Measurements from ENCODE around the gene SLC48A1.
A peak's percentile ranks its signal among the peaks of the same experiment; 100 is the strongest.

Gene SLC48A1

DNA sequence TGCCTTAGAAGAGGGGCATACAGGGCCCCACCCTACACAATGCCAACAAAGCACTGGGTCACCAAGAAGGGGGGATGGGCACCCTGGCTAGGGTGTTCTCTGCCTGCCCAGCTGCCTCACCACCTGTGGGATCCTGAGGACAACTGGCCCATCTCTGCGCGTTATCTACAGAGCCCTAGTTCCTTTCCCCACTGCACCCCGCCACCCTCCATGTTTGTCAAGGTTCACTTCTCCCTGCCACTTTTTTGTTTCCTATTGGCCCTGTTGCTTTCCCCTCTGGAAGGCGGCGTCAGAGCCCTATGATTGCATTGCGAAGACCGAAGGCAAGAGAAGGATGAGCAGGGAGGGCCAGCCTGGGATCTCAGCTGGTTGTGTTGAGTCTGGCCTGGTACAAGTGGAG lies 1.6 kb downstream of the SLC48A1 start:
- TF ChIP-seq, protein P1, sequence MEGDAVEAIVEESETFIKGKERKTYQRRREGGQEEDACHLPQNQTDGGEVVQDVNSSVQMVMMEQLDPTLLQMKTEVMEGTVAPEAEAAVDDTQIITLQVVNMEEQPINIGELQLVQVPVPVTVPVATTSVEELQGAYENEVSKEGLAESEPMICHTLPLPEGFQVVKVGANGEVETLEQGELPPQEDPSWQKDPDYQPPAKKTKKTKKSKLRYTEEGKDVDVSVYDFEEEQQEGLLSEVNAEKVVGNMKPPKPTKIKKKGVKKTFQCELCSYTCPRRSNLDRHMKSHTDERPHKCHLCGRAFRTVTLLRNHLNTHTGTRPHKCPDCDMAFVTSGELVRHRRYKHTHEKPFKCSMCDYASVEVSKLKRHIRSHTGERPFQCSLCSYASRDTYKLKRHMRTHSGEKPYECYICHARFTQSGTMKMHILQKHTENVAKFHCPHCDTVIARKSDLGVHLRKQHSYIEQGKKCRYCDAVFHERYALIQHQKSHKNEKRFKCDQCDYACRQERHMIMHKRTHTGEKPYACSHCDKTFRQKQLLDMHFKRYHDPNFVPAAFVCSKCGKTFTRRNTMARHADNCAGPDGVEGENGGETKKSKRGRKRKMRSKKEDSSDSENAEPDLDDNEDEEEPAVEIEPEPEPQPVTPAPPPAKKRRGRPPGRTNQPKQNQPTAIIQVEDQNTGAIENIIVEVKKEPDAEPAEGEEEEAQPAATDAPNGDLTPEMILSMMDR (IDR thresholded peaks at IDR 0.05; ENCODE audit: low read depth, low read length) = no peak
- no peak for DNase-seq (ENCODE audit: extremely low read depth, low read depth)

GRCh38 chr12:47775100-47775911 lies 2.3 kb downstream of the SLC48A1 start:
- TF ChIP-seq, protein P1 (IDR thresholded peaks at IDR 0.05; ENCODE audit: low read depth, low read length) = no peak
- no peak for DNase-seq (ENCODE audit: extremely low read depth, low read depth)

DNA sequence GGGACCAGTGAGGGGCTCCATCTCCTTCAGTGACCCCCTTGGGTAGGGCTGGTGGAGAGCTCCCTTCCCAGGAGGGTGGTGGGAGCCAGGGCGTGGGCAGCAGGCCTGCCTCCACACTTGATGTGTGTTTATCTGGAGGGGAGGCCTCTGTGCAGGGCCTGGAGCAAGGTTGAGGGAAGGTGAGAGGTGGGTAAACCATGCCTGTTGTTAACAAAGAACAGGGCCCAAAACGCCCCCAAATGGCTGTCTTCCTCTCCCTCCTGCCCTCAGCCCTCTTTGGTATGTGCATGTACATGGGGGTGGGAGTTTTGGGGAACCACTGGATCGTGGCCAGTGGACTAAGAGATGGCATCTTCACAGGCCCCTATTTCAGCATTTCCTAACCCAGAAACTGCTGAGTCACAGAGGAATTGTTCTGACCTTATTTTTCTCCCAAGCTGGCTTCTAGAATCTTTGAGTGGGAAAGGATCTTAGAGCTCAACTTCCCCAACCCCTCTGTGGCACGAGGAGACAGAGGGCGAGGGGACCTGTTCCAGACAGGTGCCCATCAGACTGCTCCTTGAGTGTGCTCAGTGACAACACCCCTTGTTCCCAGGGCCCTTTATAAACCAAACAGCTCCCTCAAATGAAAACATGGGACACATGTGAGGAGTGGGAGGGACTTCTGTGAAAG lies 3.6 kb downstream of the SLC48A1 start:
- DNase-seq (ENCODE audit: extremely low read depth, low read depth) = peak; percentile 16
- TF ChIP-seq, protein P1 (IDR thresholded peaks at IDR 0.05; ENCODE audit: low read depth, low read length) = no peak

- TF ChIP-seq, protein P1 (IDR thresholded peaks at IDR 0.05; ENCODE audit: low read depth, low read length) = no peak
- DNase-seq (ENCODE audit: extremely low read depth, low read depth) = no peak
Measured at GRCh38 chr12:47777151-47777550, 4.1 kb downstream of the SLC48A1 start.

- TF ChIP-seq, protein P1 (IDR thresholded peaks at IDR 0.05; ENCODE audit: low read depth, low read length) = no peak
- DNase-seq (ENCODE audit: extremely low read depth, low read depth) = no peak
Measured at GRCh38 chr12:47777741-47778558, 4.9 kb downstream of the SLC48A1 start.

- no peak for DNase-seq (ENCODE audit: extremely low read depth, low read depth)
- TF ChIP-seq, protein P1 (IDR thresholded peaks at IDR 0.05; ENCODE audit: low read depth, low read length) = no peak
Measured at GRCh38 chr12:47778881-47779280, 5.8 kb downstream of the SLC48A1 start.

All from AG09319 (cell line).